GM19463 (cell line): ENCODE data around the gene CNIH3.

Experiments used
- ATAC-seq: cut with Tn5 transposase; IDR thresholded peaks from one replicate; pipeline ENCODE4 v1.9.1; 2021; ENCODE audit warnings: mild to moderate bottlenecking, moderate library complexity; ENCODE audit not compliant: unreplicated experiment

The CNIH3 gene

DNA sequence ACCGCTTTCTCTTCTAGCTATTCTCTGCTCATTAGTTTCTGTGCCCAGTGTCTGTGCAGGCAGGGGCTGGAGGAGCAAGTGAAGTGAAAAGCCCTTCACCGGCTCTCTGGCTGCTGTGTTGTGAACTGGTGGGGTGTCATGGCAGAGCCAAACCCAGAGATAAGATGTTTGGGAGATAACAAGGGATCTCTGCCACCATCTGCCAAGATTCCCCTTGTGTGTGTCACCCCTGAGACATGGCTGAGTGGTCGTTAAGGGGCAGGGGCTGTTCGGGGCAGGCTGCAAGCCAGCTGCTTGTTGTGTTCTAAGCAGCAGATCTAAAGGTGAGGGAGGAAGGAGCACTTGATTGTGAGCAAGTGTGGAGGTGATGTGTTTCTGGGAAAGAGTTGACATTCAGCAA, 24.5 kb downstream of the CNIH3 start:
- ATAC-seq, result no peak

DNA sequence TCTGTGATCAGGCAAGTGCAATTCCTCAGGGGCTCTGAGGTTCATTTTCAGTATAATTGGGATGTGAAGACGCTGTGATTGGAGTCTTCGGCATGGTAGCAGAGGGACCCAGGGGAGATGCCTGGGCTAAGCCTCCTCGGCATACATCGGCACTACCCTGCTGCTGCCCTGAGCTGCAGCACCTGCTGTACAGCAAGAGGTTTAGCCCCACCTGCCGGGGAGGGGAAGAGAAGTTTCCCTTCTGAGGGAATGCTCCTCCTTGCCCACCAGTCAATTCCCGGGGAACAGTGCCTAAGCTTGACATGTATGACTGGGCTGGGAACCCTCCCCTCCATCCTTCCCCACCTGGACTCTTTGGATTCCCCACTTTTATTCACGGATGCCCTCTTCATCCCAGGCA, 24.9 kb downstream of the CNIH3 start:
- no peak for ATAC-seq

DNA sequence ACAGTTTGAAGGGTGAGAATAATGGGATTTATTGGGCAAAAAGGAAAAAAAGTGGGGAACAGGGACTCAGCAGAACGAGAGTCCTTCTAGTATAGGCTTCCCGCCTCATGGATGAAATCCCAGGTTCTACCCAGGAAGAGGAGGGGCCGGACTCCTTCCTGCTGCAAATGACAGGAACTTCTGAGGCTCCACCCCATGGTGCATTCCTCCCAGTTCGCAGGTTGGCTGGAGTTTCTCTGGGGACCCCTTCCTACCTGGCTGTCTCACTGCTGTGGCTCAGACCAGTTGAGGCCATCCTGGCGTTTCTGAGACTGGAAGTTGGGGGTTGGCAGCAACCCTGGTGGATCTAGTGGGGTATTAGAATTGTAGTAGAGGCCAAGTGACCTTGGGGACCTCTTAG, 27.5 kb downstream of the CNIH3 start:
- no peak for ATAC-seq

DNA sequence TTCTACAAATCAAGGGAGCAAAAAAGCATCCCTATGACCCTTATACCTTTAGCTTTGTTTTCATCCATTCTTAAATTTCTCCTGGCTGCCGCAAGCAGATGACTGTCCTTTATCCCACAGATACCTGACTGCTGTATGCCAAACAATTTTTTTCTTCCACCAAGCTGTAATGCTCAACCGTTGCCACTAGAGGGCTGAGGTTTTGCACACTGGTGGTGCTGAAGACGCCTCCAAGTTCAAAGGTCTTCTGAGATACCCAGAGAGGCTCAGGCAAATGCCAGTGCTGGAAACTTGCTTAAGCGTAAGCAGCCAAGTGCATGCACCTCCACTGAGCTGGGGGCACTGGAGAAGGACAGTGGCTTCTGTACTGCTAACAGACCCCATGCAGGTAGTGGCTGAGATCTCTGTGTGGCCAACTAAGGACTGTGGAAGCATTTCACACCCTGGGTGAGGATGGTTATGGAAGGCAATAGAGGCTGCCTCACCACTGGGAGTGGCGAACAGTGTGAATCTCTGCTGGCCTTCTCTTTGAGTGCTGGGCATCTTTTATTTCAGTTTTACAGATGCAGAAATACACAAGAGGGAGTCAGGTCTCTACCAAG, 28.5 kb downstream of the CNIH3 start:
- peak; percentile 65 for ATAC-seq

DNA sequence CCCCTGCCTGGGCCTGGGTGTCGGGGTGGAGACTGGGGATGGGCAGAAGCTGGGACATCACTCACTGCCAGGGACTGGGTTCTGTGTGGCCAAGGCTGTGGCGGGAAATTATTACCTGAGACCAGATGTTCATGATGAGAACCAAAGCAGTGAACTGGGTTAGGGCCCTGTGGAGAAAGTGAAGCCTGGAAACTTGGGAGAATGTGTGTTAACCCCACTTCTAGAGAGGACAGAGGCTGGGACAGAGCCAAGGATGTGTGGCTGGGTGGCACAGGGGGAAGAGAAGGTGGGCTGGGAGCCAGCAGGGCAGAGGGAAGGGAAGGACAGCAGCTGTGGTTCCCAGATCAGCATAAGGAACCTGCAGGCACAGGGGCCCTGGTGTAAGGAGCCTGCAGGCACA, 31.3 kb downstream of the CNIH3 start:
- no peak for ATAC-seq

DNA sequence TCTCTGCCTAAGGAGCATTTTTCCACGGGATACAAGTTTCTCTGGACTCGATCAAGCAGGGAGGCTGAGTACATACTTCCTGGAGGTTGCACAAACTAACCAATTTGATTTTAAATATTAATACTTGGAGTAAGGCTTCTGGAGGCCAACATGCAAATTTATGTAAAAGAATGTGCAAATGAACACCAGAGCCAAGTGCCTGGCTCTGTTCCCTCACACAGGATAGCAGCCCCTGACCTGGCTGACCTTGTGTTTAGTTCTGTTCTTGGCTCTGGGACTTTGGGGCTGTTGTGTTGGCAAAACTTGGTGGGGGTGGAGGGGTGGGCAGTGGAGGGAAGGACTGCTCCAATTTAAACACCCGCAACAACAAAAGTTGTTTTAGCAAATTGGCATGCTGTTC, 34.2 kb downstream of the CNIH3 start:
- no peak for ATAC-seq

DNA sequence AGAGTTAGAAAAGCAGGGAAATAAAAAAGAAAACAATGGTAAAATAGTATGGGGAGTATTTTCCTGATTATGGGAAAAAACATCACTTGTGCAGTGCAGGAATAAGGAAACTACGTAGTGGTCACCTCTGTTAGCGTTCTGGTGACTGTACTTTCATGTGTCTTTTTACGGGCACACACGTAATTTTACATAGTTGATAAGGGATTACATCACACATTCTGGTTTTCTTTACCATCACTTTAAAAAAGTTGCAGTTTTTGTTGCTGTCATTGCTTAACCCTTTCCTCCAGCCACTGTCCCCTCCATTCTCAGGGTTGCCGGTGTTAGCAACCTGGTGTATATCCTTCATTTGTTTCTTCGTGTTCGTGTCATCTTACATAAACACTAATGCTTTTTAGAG, 35.1 kb downstream of the CNIH3 start:
- ATAC-seq, result no peak

DNA sequence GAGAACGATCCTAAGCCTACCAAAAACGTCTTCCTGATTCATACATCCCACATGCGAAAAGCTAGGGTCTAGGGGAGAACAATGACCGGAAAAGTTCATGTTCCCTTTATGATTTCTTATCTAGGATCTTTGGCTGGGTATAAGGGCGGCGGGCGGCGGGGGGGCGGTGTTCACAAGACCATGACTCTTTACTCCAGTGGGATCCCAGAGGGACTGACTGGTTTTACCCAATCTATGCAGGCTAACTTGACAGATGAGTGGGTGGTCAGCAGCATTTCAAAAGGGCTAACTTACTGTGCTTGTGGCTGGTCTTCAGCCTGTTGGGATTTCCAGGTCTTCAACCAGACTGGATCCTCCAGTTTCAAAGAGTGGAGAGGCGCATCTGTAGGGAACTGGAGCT, 40.3 kb downstream of the CNIH3 start:
- ATAC-seq, result no peak

DNA sequence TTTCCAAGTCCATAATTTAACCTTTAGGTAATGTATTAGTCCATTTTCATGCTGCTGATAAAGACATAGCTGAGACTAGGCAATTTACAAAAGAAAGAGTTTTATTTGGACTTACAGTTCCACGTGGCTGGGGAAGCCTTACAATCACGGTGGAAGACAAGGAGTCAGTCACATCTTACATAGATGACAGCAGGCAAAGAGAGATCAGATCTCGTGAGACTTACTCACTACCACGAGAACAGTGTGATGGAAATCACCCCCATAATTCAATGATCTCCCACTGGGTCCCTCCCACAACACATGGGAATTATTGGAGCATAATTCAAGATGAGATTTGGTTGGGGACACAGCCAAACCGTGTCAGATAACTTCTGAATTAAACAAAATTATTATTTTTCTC, 44.0 kb downstream of the CNIH3 start:
- ATAC-seq, result no peak

DNA sequence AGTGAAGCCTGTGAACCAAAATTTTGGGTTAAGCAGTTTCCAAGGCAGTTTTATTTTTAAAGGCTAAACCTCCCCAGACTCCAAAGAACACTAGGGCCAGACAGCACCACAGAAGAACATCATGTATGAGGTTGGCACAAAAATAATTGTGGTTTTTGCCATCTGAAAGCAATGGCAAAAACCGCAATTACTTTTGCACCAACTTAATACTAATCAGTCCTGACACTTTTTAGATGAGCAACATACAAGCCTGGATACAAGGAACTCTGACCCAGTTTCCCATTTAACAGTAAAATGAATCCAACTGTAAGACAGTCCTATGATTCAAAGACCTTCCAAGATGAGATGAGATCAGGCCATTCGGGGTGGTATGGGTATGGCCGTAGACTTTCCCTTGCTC, 46.8 kb downstream of the CNIH3 start:
- no peak for ATAC-seq

DNA sequence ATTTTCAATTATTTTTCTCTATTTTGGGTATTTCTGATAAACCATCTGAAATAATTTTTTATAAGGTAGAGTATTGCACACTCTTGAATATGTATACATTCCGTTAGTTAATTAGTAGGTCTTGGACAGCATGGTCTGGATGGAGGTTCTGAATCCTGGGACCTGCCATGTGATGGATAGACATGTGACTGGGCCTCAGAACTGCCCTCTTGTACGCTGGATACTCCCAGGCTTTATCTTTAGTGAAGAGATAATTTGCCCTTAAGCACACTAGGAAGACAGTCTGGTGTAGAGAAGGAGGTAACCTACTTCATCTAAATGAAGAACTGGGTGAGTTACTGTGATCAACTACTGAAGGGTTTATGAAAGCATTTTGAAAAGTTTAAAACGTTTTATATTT, 48.9 kb downstream of the CNIH3 start:
- no peak for ATAC-seq

DNA sequence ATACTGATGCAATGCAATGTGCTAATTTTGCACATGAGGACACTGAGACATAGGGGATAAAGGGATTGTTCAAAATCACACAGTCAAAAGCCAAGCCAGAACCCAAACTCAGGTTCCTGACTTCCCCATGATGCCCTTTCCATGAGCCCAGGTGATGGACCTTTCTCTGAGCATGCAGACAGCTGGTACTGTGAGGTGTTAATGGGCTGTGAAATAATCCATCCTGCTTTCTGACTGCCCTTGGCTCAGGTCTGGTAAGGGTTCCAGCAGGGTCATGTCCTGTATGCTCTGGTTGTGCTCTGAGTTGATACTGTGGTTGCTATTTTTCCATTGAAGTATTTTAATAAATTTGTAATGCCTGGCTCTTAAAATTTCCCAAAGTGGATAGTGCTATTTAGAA, 50.0 kb downstream of the CNIH3 start:
- no peak for ATAC-seq

DNA sequence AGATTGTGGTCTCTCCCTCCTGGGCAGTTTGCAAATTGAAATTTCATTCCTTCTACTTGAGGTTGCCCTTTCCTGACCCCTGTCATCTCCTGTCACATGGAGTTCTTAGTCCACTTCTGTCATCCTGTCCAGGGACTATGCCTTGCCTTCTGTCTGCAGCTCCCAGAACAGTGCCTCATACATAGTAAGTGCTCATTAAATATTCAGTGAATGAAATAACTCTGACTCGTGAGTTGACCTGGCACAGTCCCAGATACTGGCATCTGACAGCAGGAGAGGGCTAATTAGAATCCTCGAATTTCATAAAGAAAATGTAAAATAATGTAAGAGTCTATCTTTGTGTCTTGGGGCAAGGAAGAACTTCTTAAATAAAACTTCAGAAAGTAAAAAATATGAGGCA, 50.8 kb downstream of the CNIH3 start:
- ATAC-seq, result no peak

DNA sequence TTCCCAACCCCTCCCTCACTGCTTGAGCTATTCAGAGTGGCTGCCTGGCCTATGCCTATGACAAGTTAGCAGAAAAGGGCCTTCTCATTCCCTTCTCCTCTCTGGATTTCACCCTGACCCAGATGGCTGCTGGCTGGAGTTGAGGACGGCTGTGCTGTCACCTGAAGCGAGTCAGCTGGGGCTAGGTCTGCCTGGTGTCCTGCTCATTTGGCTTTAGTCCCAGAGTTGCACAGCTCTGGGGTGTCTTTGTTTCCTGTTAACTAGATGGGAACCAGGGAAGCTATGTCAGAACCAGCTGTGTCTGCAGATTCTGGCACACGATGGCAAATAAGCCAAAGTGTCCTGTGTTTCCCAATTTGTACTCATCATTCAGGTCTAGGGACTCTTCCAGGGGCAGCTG, 52.9 kb downstream of the CNIH3 start:
- ATAC-seq, result no peak

DNA sequence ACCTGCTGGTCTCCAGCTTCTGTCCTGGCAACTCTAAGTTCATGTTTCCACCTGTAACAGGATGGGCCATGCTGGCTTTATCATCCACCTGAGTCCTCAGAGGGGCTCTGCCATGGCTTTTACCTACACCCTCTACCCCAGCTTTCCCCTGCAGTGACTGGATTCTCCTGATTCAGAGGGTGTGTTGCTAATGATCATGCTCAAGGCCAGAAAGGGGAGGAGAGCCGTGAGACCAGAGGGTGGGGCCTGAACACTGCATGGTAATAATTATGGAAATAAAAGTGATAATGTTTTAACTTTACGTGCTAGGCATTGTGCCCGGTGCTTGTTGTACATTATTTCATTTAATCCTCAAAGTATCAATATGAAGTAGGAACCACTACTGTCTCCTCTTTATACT, 53.3 kb downstream of the CNIH3 start:
- ATAC-seq, result no peak

DNA sequence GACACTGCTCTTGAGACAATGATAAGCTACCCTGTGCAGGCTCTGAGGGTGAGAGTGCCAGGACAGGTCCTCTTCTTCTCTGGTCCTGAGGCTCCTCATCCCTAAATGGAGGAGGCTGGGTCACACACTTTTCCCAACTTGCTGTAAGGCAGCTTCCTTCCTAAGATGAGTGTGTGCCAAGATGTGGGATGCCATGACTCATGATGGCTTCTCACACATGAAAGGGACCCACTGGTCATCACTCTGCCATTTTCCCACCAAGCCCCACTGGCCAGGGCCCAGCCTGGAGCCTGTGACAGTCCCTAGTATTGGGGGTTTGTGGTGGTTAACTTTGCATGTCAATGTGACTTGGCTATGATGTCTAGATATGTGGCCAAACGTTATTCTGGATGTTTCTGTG, 54.4 kb downstream of the CNIH3 start:
- no peak for ATAC-seq

DNA sequence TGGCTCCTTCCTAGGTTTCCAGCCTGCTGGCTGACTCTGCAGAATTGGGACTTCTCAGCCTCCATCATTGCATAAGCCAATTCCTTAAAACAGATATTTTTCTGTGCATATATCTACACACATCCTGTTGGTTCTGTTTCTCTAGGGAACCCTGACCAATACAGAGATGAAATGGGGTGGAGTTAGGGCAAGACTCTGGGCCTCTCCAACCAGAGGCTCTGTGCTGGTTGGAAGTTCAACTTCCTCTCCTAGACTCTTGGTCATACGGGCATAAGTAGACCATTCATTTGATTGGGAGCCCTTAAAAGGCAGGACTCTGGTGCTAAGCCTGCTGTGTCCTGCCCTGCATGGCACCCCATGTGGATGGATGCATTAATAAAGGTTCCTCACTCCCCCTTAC, 55.0 kb downstream of the CNIH3 start:
- no peak for ATAC-seq

DNA sequence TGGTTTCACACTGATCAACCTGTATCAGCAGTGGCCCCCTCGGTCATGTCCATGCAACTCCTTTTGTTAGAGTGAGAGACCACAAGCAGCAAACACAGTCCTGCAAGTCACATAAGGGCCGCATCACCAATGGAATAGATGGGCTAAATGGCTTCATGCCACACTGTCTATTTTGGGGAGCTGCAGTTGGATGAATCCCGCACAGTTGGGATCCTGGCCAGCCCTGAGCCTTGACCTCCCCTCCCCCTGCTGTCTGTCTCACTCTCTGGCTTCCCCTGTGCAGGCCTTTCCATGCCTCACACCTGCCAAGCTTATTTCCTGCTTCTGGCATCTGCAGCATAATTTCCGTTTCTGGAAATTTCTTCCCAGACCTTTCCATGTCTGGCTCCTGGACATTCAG, 57.0 kb downstream of the CNIH3 start:
- no peak for ATAC-seq

DNA sequence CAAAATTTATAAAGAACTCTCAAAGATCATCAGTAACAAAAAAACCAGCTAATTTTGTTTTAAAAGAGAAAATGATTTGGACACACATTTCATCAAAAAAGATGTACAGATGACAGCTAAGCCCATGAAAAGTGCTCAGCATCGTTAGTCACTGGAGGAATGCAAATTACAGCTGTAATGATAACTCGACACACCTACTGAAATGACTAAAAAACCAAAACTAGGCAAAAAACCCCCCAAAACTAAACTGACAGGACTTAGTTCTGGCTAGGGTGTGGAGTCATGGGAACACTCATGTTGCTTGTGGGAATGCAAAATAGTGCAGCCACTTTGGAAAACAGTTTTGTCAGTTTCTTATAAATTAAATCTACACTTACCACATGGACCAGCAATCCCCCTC, 59.5 kb downstream of the CNIH3 start:
- peak; percentile 64 for ATAC-seq

DNA sequence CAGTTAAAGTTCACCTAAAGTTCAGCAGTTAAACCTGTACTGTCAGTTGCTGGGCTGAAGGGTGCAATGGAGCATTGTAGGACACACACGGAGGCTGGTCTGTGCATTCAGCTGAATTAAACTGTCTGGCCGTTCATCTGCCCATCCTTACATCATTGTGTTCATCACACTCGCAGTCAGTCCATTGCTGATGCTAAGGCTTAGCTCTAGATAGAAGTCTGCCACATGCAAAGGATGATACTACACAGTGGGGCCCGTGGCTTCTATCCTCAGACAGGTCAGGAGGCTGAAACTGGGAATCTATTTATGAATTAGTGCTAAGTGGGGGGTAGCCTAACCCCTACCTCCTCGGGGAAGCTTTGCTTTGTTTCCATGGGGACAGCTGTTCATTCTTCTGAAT, 60.4 kb downstream of the CNIH3 start:
- ATAC-seq, result no peak

DNA sequence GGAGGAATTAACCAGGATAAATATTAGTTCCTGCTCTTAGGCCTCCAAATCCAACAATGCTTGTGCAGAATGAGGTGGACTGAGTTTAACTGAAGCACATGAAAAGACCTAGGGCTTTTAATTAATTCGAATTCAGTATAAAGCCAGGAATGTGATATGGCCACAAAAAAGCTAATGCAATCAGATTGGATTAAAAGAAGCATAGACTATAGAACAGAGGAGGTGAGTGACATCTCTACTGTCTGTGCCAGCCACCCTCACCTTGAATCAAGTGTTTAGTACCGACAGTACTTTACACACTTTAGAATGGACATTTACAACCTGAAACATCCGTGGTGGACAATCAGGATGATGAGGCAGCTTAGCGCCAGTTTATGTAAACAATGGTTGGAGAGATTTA, 62.1 kb downstream of the CNIH3 start:
- no peak for ATAC-seq

DNA sequence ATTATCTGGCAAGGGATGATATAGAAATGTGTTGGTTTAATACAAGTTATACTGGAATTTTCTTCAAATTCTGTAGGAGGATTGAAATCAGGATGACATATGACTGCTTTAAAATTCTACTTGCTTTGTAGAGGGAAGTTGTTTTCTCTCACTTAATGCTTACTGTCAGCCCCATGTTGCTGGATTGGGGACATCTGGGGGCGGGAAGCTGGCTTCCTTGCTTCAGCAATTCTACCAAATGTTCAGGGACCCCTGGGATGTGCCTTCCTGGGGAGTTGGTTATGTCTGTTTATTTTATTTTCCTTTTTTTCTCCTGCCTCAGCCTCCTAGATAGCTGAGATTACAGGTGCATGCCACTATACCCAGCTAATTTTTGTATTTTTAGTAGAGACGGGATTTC, 63.5 kb downstream of the CNIH3 start:
- no peak for ATAC-seq

DNA sequence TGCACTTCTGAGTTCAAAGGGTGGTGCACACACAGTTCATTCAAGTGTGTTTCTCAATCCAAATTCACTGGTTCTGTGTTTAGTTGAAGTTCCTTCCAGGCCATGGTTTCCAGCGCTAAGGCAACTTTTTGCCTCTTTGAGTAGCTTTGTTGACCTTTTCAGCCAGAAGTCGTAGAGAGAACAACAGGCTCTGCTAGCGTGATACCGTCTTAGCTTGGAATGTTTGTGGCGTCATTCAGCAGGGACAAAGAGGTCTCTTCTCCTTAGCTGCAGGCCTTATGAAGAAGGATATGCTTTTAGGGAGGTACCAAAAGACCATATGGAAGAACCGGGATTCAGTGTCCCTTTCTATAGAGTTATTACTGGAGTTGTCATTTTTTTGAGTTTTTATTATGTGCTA, 65.7 kb downstream of the CNIH3 start:
- ATAC-seq, result no peak

DNA sequence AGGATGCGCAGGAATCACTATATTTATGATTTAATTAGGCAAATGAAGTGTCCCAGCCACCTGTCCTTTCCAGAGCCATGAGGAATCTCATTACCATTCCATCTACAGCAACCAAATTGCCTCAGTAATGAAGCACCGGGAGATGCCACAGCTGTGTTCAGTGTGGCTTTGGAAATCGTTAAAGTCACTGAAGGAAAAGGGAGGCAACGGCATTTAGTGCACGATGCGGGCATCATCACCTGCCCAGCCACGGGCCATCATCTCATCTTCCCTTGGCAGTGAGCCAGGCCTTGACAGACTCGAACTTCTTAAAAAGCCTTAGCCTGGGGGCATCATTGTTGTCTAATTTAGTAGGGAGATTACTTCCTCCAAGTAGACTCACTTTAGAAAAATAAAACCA, 67.8 kb downstream of the CNIH3 start:
- ATAC-seq, result no peak
